ENCODE measurements around the gene TMEM178B. TPM values are rescaled to one million over a fixed set of nuclear protein-coding genes. Genes with fewer than 3 reads are reported as not detected.
A peak's percentile ranks its signal among the peaks of the same experiment; 100 is the strongest.

TMEM178B gene
- total and polyA plus RNA-seq, 2 of the 4 experiments (the other 2 are of a cell fraction) = under 0.01 to 0.05 TPM

- Histone ChIP-seq H4K20me1 (ENCODE audit: insufficient read depth, low read length) (no peaks in the 10 kb centered on the region), H3K4ac (ENCODE audit: low read depth, low read length) (no peak overlapping the region), H3K27me3 (ENCODE audit: control insufficient read depth, insufficient read depth, low read length) (no peaks in the 10 kb centered on the region), H3K36me3 (ENCODE audit: control insufficient read depth, insufficient read depth, low read length) (no peaks in the 10 kb centered on the region), H3K9me1 (ENCODE audit: insufficient read depth, low read length) (no peaks in the 10 kb centered on the region), H4K8ac (ENCODE audit: low read depth in 2 of 2, low read length in 2 of 2) (no peak overlapping the region), H3K23ac (ENCODE audit: low read depth, low read length) (no peak overlapping the region), H2AK5ac (ENCODE audit: low read depth, low read length) (no peak overlapping the region), H3K4me2 (ENCODE audit: low read depth, low read length) (no peak overlapping the region), H2AK9ac (replicated peaks; ENCODE audit: low read depth, low read length, poor library complexity) (no peak overlapping the region), H3K79me1 (ENCODE audit: low read depth in 1 of 2, low read length in 2 of 2) (no peaks in the 10 kb centered on the region), H3K9ac (ENCODE audit: low read depth, low read length) (no peak overlapping the region), H3K9me3 (ENCODE audit: control insufficient read depth, insufficient read depth, low read length) (peaks cover 6% of the 10 kb centered on the region; the same call in 1 of the 2 replicates), H2BK120ac (ENCODE audit: low read depth, low read length) (no peak overlapping the region), H2AFZ (replicated peaks; ENCODE audit: low read length, poor library complexity) (no peak overlapping the region), H2BK5ac (ENCODE audit: low read depth, low read length, poor library complexity, severe bottlenecking) (no peak overlapping the region), H3K4me1 (ENCODE audit: control insufficient read depth, insufficient read depth, low read length) (no peaks in the 10 kb centered on the region), H3K4me3 (ENCODE audit: insufficient read depth, low read depth, low read length) (no peak overlapping the region), H3K18ac (ENCODE audit: low read depth, low read length) (no peak overlapping the region), H2BK20ac (ENCODE audit: low read depth, low read length) (no peak overlapping the region), H2BK15ac (ENCODE audit: low read depth, low read length) (no peak overlapping the region), H4K5ac (ENCODE audit: low read depth, low read length) (no peak overlapping the region), H3K27ac (ENCODE audit: insufficient read depth, low read length) (no peak overlapping the region), H4K91ac (ENCODE audit: insufficient read depth, low read depth, low read length) (no peak overlapping the region), H3K56ac (ENCODE audit: extremely low read depth, insufficient read depth, low read length) (no peak overlapping the region), H3K14ac (replicated peaks; ENCODE audit: low read depth, low read length) (no peak overlapping the region)
- dilution Hi-C loops (cut with HindIII; ENCODE audit: low sequenced_read_pairs, unreplicated experiment) (no loop called here), in situ Hi-C loops (cut with MboI; ENCODE audit: low sequenced_read_pairs) (no loop called here), intact Hi-C loops (cut with micrococcal nuclease) (no loop called here)
- CTCF ChIA-PET = no interaction called here
- POLR2A ChIA-PET (ENCODE audit: unreplicated experiment) = no interaction called here
- no TSS peak for BruUV-seq (replicated peaks)
- no peak for TF ChIP-seq RFX5 (IDR thresholded peaks at IDR 0.05; ENCODE audit: low read depth, low read length)
- TF ChIP-seq CEBPB (IDR thresholded peaks at IDR 0.05; ENCODE audit: low read depth, low read length) = peak; percentile 51; the same call in 1 of the 2 replicates
- DNase-seq (no peak), ATAC-seq (ENCODE audit: low read depth) (no peak)
- 6% methylated on average over 3 of the region's 16 CpGs; no CpG with 5 or more reads in 1 of the 2 experiments for WGBS, 2 experiments (ENCODE audit: extremely low coverage in 2 of 2, insufficient read length in 1 of 2)
Measured at GRCh38 chr7:141460781-141461715, 387.2 kb downstream of the TMEM178B start.

All from IMR-90 (cell line).